NCI-H2107 (cell line): ENCODE data around the gene G6PC3.
"Not testable (repeated sequence)": the region's sequence is repeated elsewhere in the genome, so short reads cannot be mapped to it uniquely, and the experiment has no call there.

ENCODE experiments used
- DNase-seq: peaks from one replicate; lab custom pipeline; 2025; lab: John Stamatoyannopoulos, UW

G6PC3 gene

GRCh38 chr17:44084131-44084538 is 13.6 kb downstream of the G6PC3 start:
- DNase-seq = no peak

- DNase-seq = no peak
These were observed 14.4 kb downstream of the G6PC3 start for GRCh38 chr17:44084921-44085320.

GRCh38 chr17:44085908-44086307 is 15.4 kb downstream of the G6PC3 start:
- DNase-seq = no peak

- DNase-seq = no peak
These were observed 16.1 kb downstream of the G6PC3 start for GRCh38 chr17:44086364-44087311.

- DNase-seq = no peak
These were observed 16.8 kb downstream of the G6PC3 start for GRCh38 chr17:44087319-44087718.

GRCh38 chr17:44088254-44088653 is 17.7 kb downstream of the G6PC3 start:
- no peak for DNase-seq

- DNase-seq = no peak
These were observed 20.9 kb downstream of the G6PC3 start for GRCh38 chr17:44091200-44091997.

- DNase-seq = no peak
These were observed 21.5 kb downstream of the G6PC3 start for GRCh38 chr17:44092051-44092450.

GRCh38 chr17:44093231-44093900 is 22.8 kb downstream of the G6PC3 start:
- DNase-seq = no peak

- DNase-seq = no peak
These were observed 24.3 kb downstream of the G6PC3 start for GRCh38 chr17:44094701-44095387.

- DNase-seq = no peak
These were observed 24.8 kb downstream of the G6PC3 start for GRCh38 chr17:44095388-44095646.

GRCh38 chr17:44095647-44096496 is 25.3 kb downstream of the G6PC3 start:
- no peak for DNase-seq

- DNase-seq = no peak
These were observed 26.8 kb downstream of the G6PC3 start for GRCh38 chr17:44097110-44097958.

- not testable (repeated sequence) for DNase-seq
These were observed 31.3 kb downstream of the G6PC3 start for GRCh38 chr17:44101858-44102257.

- DNase-seq = no peak
These were observed 32.5 kb downstream of the G6PC3 start for GRCh38 chr17:44102849-44103622.

- DNase-seq = no peak
These were observed 34.9 kb downstream of the G6PC3 start for GRCh38 chr17:44105483-44105882.

- no peak for DNase-seq
These were observed 35.4 kb downstream of the G6PC3 start for GRCh38 chr17:44105941-44106340.

- no peak for DNase-seq
These were observed 36.3 kb downstream of the G6PC3 start for GRCh38 chr17:44106801-44107200.
